Measurements from ENCODE around the gene DUSP8. TPM values are rescaled to one million over a fixed set of nuclear protein-coding genes. Genes with fewer than 3 reads are reported as not detected.
"Not testable (repeated sequence)": the region's sequence is repeated elsewhere in the genome, so short reads cannot be mapped to it uniquely, and the experiment has no call there.

Gene DUSP8
- under 1 TPM; 0.69 to 0.84 TPM for polyA plus RNA-seq

- WGBS, 2 donors, result 1% methylated on average over 68 to 124 of the region's 124 CpGs
- peak within 1 kb of the TSS; percentile 31 to 36 for H3K27ac ChIP-seq (ENCODE audit: low read depth in 2 of 2, low read length in 1 of 2)
- H3K9me3 ChIP-seq (ENCODE audit: control insufficient read depth in 2 of 2, insufficient read depth in 1 of 2, low read depth in 1 of 2, low read length in 1 of 2), result no peaks in the 10 kb centered on the region
These were observed at the start of gene DUSP8 for GRCh38 chr11:1572197-1573076. Gene DUSP8, minus strand, starts transcription at chr11:1572271. Its CDS starts 6,445 bp downstream, at chr11:1565826.

GRCh38 chr11:1619449-1619848 lies 47.4 kb upstream of the DUSP8 start:
- Histone ChIP-seq H3K4me3 (ENCODE audit: low read depth in 1 of 2, low read length in 2 of 2) (no peak overlapping the region), H3K4me1 (ENCODE audit: control insufficient read depth in 2 of 2, insufficient read depth in 2 of 2, low read length in 1 of 2) (no peaks in the 10 kb centered on the region), H3K36me3 (ENCODE audit: control insufficient read depth in 2 of 2, insufficient read depth in 2 of 2, low read length in 1 of 2) (no peaks in the 10 kb centered on the region), H3K27me3 (ENCODE audit: control insufficient read depth in 1 of 2, insufficient read depth in 2 of 2, low read length in 2 of 2) (peaks cover 0 to 3% of the 10 kb centered on the region in 2 donors), H3K27ac (ENCODE audit: low read depth in 2 of 2, low read length in 1 of 2) (no peak overlapping the region), H3K9me3 (ENCODE audit: control insufficient read depth in 2 of 2, insufficient read depth in 1 of 2, low read depth in 1 of 2, low read length in 1 of 2) (no peaks in the 10 kb centered on the region)
- WGBS, 2 donors, result 49 to 51% methylated on average over 10 of the region's 10 CpGs

More at GRCh38 chr11:1572197-1573076, at the start of gene DUSP8:
- Histone ChIP-seq H3K27me3 (ENCODE audit: control insufficient read depth in 1 of 2, insufficient read depth in 2 of 2, low read length in 2 of 2) (peaks cover 0 to 2% of the 10 kb centered on the region in 2 donors), H3K4me3 (ENCODE audit: low read depth in 1 of 2, low read length in 2 of 2) (peak within 1 kb of the TSS; percentile 51 to 52), H3K36me3 (ENCODE audit: control insufficient read depth in 2 of 2, insufficient read depth in 2 of 2, low read length in 1 of 2) (no peaks in the 10 kb centered on the region), H3K4me1 (ENCODE audit: control insufficient read depth in 2 of 2, insufficient read depth in 2 of 2, low read length in 1 of 2) (peaks cover 7 to 9% of the 10 kb centered on the region in 2 donors)

- WGBS, 2 donors, result 79 to 83% methylated on average over 10 of the region's 10 CpGs
- Histone ChIP-seq H3K36me3 (ENCODE audit: control insufficient read depth in 2 of 2, insufficient read depth in 2 of 2, low read length in 1 of 2) (no peaks in the 10 kb centered on the region), H3K4me3 (ENCODE audit: low read depth in 1 of 2, low read length in 2 of 2) (no peak overlapping the region), H3K4me1 (ENCODE audit: control insufficient read depth in 2 of 2, insufficient read depth in 2 of 2, low read length in 1 of 2) (no peaks in the 10 kb centered on the region), H3K9me3 (ENCODE audit: control insufficient read depth in 2 of 2, insufficient read depth in 1 of 2, low read depth in 1 of 2, low read length in 1 of 2) (no peaks in the 10 kb centered on the region), H3K27me3 (ENCODE audit: control insufficient read depth in 1 of 2, insufficient read depth in 2 of 2, low read length in 2 of 2) (peaks cover 0 to 3% of the 10 kb centered on the region in 2 donors), H3K27ac (ENCODE audit: low read depth in 2 of 2, low read length in 1 of 2) (no peak overlapping the region)
These were observed 46.2 kb upstream of the DUSP8 start for GRCh38 chr11:1618231-1618630.

- H3K36me3 ChIP-seq (ENCODE audit: control insufficient read depth in 2 of 2, insufficient read depth in 2 of 2, low read length in 1 of 2), result no peaks in the 10 kb centered on the region
- no peak within 1 kb of the TSS for H3K4me3 ChIP-seq (ENCODE audit: low read depth in 1 of 2, low read length in 2 of 2)
- H3K27ac ChIP-seq (ENCODE audit: low read depth in 2 of 2, low read length in 1 of 2), result no peak within 1 kb of the TSS
- 60 to 61% methylated on average over 4 of the region's 4 CpGs for WGBS, 2 donors
- peaks cover 0 to 2% of the 10 kb centered on the region in 2 donors for H3K4me1 ChIP-seq (ENCODE audit: control insufficient read depth in 2 of 2, insufficient read depth in 2 of 2, low read length in 1 of 2)
- no peaks in the 10 kb centered on the region for H3K9me3 ChIP-seq (ENCODE audit: control insufficient read depth in 2 of 2, insufficient read depth in 1 of 2, low read depth in 1 of 2, low read length in 1 of 2)
- H3K27me3 ChIP-seq (ENCODE audit: control insufficient read depth in 1 of 2, insufficient read depth in 2 of 2, low read length in 2 of 2), result no peaks in the 10 kb centered on the region
These were observed 36.3 kb upstream of the DUSP8 start, which contains the start of gene KRTAP5-3 for GRCh38 chr11:1608363-1608762. Gene KRTAP5-3, minus strand, starts transcription at chr11:1608463. Its CDS starts 78 bp downstream, at chr11:1608385.

- H3K27me3 ChIP-seq (ENCODE audit: control insufficient read depth in 1 of 2, insufficient read depth in 2 of 2, low read length in 2 of 2); H3K27ac ChIP-seq (ENCODE audit: low read depth in 2 of 2, low read length in 1 of 2); H3K4me1 ChIP-seq (ENCODE audit: control insufficient read depth in 2 of 2, insufficient read depth in 2 of 2, low read length in 1 of 2); H3K4me3 ChIP-seq (ENCODE audit: low read depth in 1 of 2, low read length in 2 of 2); H3K36me3 ChIP-seq (ENCODE audit: control insufficient read depth in 2 of 2, insufficient read depth in 2 of 2, low read length in 1 of 2); H3K9me3 ChIP-seq (ENCODE audit: control insufficient read depth in 2 of 2, insufficient read depth in 1 of 2, low read depth in 1 of 2, low read length in 1 of 2): not testable (repeated sequence)
- WGBS, 2 donors, result 37 to 42% methylated on average over 5 of the region's 5 CpGs
These were observed 35.8 kb upstream of the DUSP8 start for GRCh38 chr11:1607901-1608300.

- H3K9me3 ChIP-seq (ENCODE audit: control insufficient read depth in 2 of 2, insufficient read depth in 1 of 2, low read depth in 1 of 2, low read length in 1 of 2); H3K4me3 ChIP-seq (ENCODE audit: low read depth in 1 of 2, low read length in 2 of 2); H3K27me3 ChIP-seq (ENCODE audit: control insufficient read depth in 1 of 2, insufficient read depth in 2 of 2, low read length in 2 of 2); H3K36me3 ChIP-seq (ENCODE audit: control insufficient read depth in 2 of 2, insufficient read depth in 2 of 2, low read length in 1 of 2); H3K27ac ChIP-seq (ENCODE audit: low read depth in 2 of 2, low read length in 1 of 2); H3K4me1 ChIP-seq (ENCODE audit: control insufficient read depth in 2 of 2, insufficient read depth in 2 of 2, low read length in 1 of 2): not testable (repeated sequence)
- 31 to 42% methylated on average over 18 of the region's 18 CpGs for WGBS, 2 donors
These were observed 35.2 kb upstream of the DUSP8 start for GRCh38 chr11:1607156-1607845.

- H3K27me3 ChIP-seq (ENCODE audit: control insufficient read depth in 1 of 2, insufficient read depth in 2 of 2, low read length in 2 of 2); H3K4me1 ChIP-seq (ENCODE audit: control insufficient read depth in 2 of 2, insufficient read depth in 2 of 2, low read length in 1 of 2); H3K27ac ChIP-seq (ENCODE audit: low read depth in 2 of 2, low read length in 1 of 2); H3K4me3 ChIP-seq (ENCODE audit: low read depth in 1 of 2, low read length in 2 of 2); H3K36me3 ChIP-seq (ENCODE audit: control insufficient read depth in 2 of 2, insufficient read depth in 2 of 2, low read length in 1 of 2); H3K9me3 ChIP-seq (ENCODE audit: control insufficient read depth in 2 of 2, insufficient read depth in 1 of 2, low read depth in 1 of 2, low read length in 1 of 2): not testable (repeated sequence)
- 77 to 81% methylated on average over 13 of the region's 13 CpGs for WGBS, 2 donors
These were observed 33.9 kb upstream of the DUSP8 start for GRCh38 chr11:1605923-1606322.

GRCh38 chr11:1604711-1605110 lies 32.6 kb upstream of the DUSP8 start:
- WGBS, 2 donors, result 87 to 89% methylated on average over 7 of the region's 7 CpGs
- no peaks in the 10 kb centered on the region for H3K9me3 ChIP-seq (ENCODE audit: control insufficient read depth in 2 of 2, insufficient read depth in 1 of 2, low read depth in 1 of 2, low read length in 1 of 2)
- H3K27ac ChIP-seq (ENCODE audit: low read depth in 2 of 2, low read length in 1 of 2), result no peak overlapping the region
- H3K4me3 ChIP-seq (ENCODE audit: low read depth in 1 of 2, low read length in 2 of 2), result no peak overlapping the region
- no peaks in the 10 kb centered on the region for H3K36me3 ChIP-seq (ENCODE audit: control insufficient read depth in 2 of 2, insufficient read depth in 2 of 2, low read length in 1 of 2)
- no peaks in the 10 kb centered on the region for H3K27me3 ChIP-seq (ENCODE audit: control insufficient read depth in 1 of 2, insufficient read depth in 2 of 2, low read length in 2 of 2)
- H3K4me1 ChIP-seq (ENCODE audit: control insufficient read depth in 2 of 2, insufficient read depth in 2 of 2, low read length in 1 of 2), result peaks cover 0 to 2% of the 10 kb centered on the region in 2 donors

GRCh38 chr11:1604181-1604580 lies 32.1 kb upstream of the DUSP8 start:
- Histone ChIP-seq H3K36me3 (ENCODE audit: control insufficient read depth in 2 of 2, insufficient read depth in 2 of 2, low read length in 1 of 2) (no peaks in the 10 kb centered on the region), H3K27me3 (ENCODE audit: control insufficient read depth in 1 of 2, insufficient read depth in 2 of 2, low read length in 2 of 2) (no peaks in the 10 kb centered on the region)

More at GRCh38 chr11:1604181-1604580, 32.1 kb upstream of the DUSP8 start:
- Histone ChIP-seq H3K9me3 (ENCODE audit: control insufficient read depth in 2 of 2, insufficient read depth in 1 of 2, low read depth in 1 of 2, low read length in 1 of 2) (no peaks in the 10 kb centered on the region), H3K4me3 (ENCODE audit: low read depth in 1 of 2, low read length in 2 of 2) (no peak overlapping the region), H3K4me1 (ENCODE audit: control insufficient read depth in 2 of 2, insufficient read depth in 2 of 2, low read length in 1 of 2) (peaks cover 0 to 2% of the 10 kb centered on the region in 2 donors), H3K27ac (ENCODE audit: low read depth in 2 of 2, low read length in 1 of 2) (no peak overlapping the region)
- 89 to 91% methylated on average over 11 of the region's 11 CpGs for WGBS, 2 donors

Data from esophagus (tissue), 2 donors.